HG02852 (cell line): ENCODE results near the gene SCYL2.

ENCODE experiments used
- ATAC-seq: cut with Tn5 transposase; IDR thresholded peaks from one replicate; pipeline ENCODE4 v1.9.1; 2021; ENCODE audit warnings: mild to moderate bottlenecking, moderate library complexity; ENCODE audit not compliant: unreplicated experiment

Gene SCYL2

DNA sequence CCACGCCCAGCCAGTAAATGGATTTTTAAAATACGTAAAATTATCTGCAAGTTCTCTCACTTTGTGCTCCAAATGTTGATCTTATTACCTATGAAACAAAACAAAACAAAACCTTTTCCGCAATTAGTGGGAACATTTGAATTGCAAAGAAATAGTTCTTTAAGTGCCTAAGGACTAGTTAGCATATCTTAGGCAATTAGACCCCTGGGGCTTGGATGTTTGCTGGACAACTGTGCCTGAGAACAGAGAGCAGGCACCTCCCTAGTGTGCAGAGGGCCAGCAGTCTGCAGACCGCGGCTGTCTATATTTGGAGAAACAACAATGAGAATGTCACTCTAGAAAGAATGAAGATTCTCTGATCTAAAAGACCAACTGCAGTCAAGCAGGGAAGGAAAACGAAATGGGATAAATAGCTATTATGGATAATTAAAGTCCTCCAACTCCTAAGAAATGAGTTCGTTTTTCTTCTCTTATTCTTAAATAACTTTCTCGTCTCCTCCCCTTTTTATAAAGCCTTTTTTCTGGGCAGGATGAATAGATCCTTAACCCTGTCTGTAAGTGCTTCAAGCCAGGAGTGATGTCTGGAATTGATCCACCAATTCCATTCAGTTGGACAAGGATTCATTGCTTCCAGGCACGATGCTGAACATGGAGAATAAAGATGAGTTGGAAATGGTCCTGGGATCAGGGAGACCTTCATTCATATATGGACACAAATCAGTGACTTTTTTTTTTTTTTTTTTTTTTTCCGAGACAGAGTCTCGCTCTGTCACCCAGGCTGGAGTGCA is 106.1 kb downstream of the SCYL2 start:
- no peak for ATAC-seq

DNA sequence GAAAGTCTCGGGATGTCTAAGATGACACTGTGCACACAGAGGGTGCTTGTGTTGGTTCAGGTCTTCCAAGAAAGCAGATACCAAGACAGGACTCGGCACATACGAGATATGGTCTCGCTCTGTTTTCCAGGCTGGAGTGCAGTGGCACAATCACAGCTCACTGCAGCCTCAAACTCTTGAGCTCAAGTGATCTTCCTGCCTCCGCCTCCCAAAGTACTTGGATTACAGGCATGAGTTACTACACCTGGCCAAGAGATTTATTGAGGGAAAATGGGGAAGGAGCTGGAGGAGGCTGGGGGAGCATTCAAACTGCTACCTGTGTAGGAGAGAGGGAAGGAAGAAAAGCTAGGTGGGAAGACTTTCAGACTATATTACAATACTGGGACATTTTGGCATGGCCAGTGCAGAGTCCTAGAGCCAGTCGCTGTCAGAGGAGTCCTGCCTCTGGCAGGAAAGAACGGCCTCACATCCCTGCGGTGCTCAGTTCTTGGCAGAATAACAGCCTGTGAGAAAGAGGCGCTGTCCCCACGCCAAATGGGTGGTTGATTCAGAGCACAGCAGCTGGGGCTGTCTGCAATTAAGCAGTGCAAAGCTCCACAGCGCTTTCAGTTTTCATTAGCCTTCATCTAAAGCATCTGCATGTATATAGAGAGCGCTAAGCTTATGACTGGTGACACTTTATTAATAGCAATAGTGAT is 108.2 kb downstream of the SCYL2 start:
- no peak for ATAC-seq

- no peak for ATAC-seq
These were observed 109.2 kb downstream of the SCYL2 start for GRCh38 chr12:100376161-100376560.

- ATAC-seq = no peak
These were observed 114.4 kb downstream of the SCYL2 start for GRCh38 chr12:100381379-100381778.

GRCh38 chr12:100382338-100382737 is 115.4 kb downstream of the SCYL2 start:
- ATAC-seq = no peak

GRCh38 chr12:100383586-100384558 is 116.9 kb downstream of the SCYL2 start:
- no peak for ATAC-seq

DNA sequence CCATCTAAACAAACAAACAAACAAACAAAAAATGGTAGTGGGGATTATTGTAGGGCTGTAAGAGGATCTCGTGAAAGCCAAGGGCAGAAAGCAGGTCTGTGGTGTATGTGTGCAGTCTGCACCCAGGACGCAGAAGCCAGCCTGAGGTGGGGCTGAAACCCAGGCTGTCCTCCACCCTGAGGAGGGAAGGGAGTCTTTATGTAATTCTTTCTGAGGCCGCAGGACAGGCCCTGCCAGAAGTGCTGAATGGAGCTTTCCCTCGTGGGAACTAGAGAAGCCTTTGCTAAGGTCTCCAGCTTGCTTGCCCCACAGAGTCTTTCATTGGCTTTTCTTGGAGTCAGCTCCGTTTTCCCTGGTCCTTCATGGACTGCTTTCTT is 117.6 kb downstream of the SCYL2 start:
- no peak for ATAC-seq

- ATAC-seq = no peak
These were observed 121.4 kb downstream of the SCYL2 start for GRCh38 chr12:100388382-100388781.
